Stimulated activated CD4-positive, alpha-beta T cell treated with anti-CD3 and anti-CD28 coated beads, TNF-alpha, amount 100 ng/mL, for 4 hours (primary cell): ENCODE results near the gene SAMD9L.
A peak's percentile ranks its signal among the peaks of the same experiment; 100 is the strongest.
"Not testable (repeated sequence)": the region's sequence is repeated elsewhere in the genome, so short reads cannot be mapped to it uniquely, and the experiment has no call there.

ENCODE experiments used
- DNase-seq, 3 experiments: peaks; one replicate each; pipeline ENCODE4 v3.0.0-alpha.2; 2020; ENCODE audit warnings: low read depth in 3 of 3

Gene SAMD9L

GRCh38 chr7:93146036-93146435, 2.1 kb downstream of the SAMD9L start:
- DNase-seq: no peak

GRCh38 chr7:93145354-93145753, 2.8 kb downstream of the SAMD9L start:
- DNase-seq: no peak

GRCh38 chr7:93142127-93142526, 6.1 kb downstream of the SAMD9L start:
- no peak for DNase-seq

GRCh38 chr7:93140582-93141191, 7.5 kb downstream of the SAMD9L start:
- DNase-seq: no peak

- DNase-seq: no peak
These were observed 9.6 kb downstream of the SAMD9L start for GRCh38 chr7:93138576-93138975.

- DNase-seq: no peak
These were observed 15.2 kb downstream of the SAMD9L start for GRCh38 chr7:93133005-93133404.

- DNase-seq: no peak
These were observed 16.0 kb downstream of the SAMD9L start for GRCh38 chr7:93132216-93132615.

- DNase-seq: not testable (repeated sequence)
These were observed 21.2 kb downstream of the SAMD9L start for GRCh38 chr7:93126954-93127353.

- DNase-seq: not testable (repeated sequence)
These were observed 24.7 kb downstream of the SAMD9L start for GRCh38 chr7:93123532-93123931.

- no peak for DNase-seq
These were observed 27.3 kb downstream of the SAMD9L start for GRCh38 chr7:93120592-93121549.

GRCh38 chr7:93119191-93119905, 28.8 kb downstream of the SAMD9L start:
- DNase-seq: no peak

- DNase-seq: peak in 2 of 3 experiments; percentile 10 to 34
These were observed 30.2 kb downstream of the SAMD9L start, which contains the start of gene SAMD9 for GRCh38 chr7:93117852-93118530. TSS of gene SAMD9 (minus strand) at chr7:93117979. CDS start at chr7:93106097, 11,882 bp downstream.

GRCh38 chr7:93117327-93117726, 30.9 kb downstream of the SAMD9L start:
- no peak for DNase-seq

- DNase-seq: no peak
These were observed 32.4 kb downstream of the SAMD9L start for GRCh38 chr7:93115796-93116195.

- DNase-seq: no peak
These were observed 40.2 kb downstream of the SAMD9L start for GRCh38 chr7:93108003-93108402.

GRCh38 chr7:93097388-93097787, 50.8 kb downstream of the SAMD9L start:
- no peak for DNase-seq

GRCh38 chr7:93092757-93093370, 55.3 kb downstream of the SAMD9L start:
- no peak for DNase-seq
